HG03457 (cell line): ENCODE measurements around the gene NAA11.

Source experiments
- ATAC-seq: cut with Tn5 transposase; IDR thresholded peaks from one replicate; pipeline ENCODE4 v1.9.1; 2021; ENCODE audit warnings: moderate number of reproducible peaks; ENCODE audit not compliant: unreplicated experiment

Gene NAA11

DNA sequence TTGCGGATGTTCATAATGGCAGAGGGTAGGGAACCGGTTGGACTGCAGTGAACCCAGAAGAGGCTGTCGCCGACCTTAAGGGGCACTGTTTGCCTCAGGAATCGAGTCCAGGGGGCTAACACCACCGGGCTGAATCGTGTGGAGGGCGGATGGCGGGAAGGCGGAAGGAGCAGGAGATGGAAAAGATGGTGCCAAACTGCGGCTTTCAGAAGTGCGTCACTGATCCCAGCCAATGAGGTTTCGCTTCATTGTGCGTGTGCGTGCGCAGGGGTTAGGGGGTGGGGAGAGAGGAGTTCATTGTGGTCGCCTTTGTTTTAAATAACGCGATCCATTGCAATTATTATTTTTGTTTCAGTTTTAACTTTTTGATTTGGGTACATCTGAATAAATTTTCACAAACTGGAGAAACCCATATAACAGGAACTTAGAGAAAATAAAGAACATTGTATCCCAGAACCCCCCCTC is at the start of gene NAA11:
TSS of gene NAA11 (minus strand) at position 198 of the 465 bp plus-strand sequence. CDS start at position 14, 184 bp downstream.
- no peak for ATAC-seq

DNA sequence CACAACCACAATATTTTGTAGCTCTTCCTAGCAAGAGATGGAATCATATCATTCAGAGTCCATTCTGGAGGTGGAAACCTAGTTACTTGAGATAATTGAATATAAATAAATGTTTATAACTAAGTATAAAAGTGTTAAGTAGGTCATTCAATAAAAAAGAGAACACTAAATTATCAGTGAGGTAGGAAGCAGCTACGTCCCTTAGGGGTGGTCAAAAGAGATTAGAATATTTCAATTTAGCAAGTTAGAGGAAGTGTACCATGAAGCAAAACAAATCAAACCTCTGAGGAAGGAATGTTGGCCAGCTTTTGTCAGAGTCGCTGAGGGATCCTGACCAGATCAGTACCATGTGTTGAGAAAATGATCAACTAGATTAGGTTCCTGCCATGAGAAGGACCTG is 44.2 kb upstream of the NAA11 start:
- ATAC-seq, result no peak

DNA sequence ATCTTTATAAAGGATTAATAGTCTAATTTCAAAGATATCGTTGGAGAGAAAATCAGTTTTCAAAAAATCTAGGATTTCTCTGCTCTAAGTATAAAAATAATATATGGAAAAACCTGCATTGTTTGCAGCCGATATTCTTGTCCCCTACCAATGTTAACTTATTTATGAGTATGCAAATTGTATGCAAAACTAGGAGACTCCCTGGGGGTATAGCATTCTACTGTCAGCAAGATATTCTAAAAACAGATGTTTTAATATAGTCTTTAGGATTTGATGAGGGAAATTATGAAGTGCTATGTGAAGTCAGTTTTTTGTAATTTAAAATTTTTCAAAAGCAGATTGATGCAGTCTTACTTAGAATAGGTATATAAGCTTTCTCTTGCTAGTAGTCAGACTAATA is 41.2 kb upstream of the NAA11 start:
- no peak for ATAC-seq

DNA sequence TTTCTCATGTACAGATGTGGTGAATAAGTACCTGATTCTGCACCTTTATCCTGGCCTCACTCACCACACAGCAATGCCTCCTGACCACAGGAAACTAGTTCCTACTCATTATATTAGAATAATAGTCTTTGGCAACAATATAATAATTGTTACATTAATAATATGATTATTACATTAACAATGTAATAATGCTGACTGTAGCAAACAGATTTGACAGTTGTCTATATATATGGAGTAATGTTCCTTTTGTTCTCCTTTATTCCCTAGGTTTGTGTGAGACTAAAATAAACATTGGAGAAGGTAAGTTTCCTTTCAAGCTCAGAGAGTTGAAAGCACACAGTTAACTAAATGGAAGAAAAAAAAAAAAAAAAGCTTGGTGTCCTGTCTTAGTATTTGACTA is 40.6 kb upstream of the NAA11 start:
- no peak for ATAC-seq

GRCh38 chr4:79364061-79364460 is 38.2 kb upstream of the NAA11 start:
- no peak for ATAC-seq

DNA sequence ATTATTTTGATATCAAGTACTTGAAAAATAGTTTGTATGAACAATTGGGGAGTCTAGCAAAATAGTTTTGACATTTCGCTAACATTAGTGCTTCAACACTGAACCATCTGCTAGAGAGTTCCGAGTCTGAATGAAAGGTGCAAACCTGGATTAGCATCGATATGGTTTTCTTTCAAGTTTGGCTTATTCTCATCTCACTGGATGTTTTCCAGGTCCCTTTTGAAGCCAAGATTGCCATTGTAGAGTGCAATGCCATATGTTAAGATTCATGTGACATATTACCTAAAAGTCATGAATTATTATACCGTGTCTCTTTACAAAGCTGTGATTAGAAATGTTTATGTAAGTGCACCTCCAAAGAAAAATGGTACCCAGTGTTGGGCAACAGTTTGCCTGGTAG is 36.8 kb upstream of the NAA11 start:
- ATAC-seq, result no peak

GRCh38 chr4:79360006-79360405 is 34.1 kb upstream of the NAA11 start:
- ATAC-seq, result no peak

DNA sequence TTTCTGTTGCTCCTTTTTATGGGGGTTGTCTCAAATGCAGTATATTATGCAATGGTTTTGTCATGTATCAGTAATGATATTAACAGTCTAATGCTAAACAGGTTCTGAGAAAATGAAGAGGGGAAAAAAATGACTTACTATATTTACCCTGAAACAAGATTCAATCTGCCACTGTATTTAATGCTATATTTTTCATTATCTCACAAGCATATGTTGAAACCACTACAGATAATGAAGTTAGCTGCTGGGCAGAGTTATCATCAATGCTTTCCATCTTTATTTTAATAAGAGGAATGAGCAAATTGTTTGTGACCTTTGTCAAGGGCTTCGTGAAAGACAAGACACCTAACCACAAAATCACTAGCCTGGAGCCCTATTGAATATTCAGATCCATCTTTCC is 32.6 kb upstream of the NAA11 start:
- no peak for ATAC-seq

- no peak for ATAC-seq
Measured at GRCh38 chr4:79357365-79357764, 31.5 kb upstream of the NAA11 start.

DNA sequence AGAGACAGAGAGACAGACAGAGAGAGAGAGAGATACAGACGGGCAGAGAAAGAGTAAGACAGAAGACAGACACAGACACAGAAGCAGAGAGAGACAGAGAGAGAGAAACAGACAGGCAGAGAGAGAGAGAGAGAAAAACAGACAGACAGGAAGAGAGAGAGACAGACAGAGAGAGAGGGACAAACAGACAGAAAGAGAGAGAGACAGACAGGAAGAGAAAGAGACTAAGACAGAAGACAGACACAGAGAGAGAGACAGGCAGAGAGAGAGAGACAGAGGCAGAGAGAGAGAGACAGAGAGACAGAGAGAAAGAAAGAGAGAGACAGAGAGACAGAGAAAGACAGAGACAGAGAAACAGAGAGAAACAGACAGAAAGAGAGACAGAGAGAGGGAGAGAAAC is 27.2 kb upstream of the NAA11 start:
- no peak for ATAC-seq

GRCh38 chr4:79348405-79348804 is 22.5 kb upstream of the NAA11 start:
- ATAC-seq, result no peak

- ATAC-seq, result no peak
Measured at GRCh38 chr4:79341893-79342653, 16.2 kb upstream of the NAA11 start.

GRCh38 chr4:79340568-79340967 is 14.7 kb upstream of the NAA11 start:
- ATAC-seq, result no peak

DNA sequence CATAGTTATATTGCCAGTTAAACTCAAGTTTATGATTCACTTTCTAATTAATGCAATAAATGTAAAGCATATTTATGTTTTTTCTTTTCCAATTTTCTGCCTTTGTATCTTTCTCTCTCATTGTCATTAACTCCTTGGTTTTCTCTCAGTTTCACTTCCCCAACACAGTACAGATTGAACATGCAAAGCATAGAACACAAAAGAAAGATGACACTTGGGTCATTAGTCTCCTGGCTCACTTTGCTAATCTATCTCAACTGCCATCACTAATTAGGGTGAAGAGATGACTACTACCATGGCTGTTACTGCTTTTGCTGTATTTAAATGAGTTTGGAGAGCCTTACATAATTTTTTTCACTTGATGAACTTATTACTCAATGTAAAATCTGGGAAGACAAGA is 12.3 kb upstream of the NAA11 start:
- ATAC-seq, result no peak

DNA sequence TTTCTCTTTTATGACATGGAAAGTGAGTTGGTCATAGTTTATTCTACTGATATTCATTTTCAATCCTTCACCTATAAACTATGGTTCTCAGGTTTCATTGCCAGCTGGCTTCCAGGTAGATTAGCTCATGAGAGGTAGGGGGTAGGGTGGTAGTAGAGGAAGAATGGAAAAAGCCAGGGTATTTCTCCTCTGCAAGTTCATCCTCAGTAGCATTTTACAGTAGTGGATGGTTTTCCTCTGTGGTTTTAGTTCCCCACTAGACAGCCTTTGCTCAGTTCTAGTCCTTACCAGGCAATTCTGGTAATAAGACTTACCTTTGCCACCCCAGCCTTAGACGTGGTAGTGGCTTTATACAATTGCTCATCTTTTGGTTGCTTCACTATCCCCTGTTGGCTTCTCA is 8.9 kb upstream of the NAA11 start:
- no peak for ATAC-seq

DNA sequence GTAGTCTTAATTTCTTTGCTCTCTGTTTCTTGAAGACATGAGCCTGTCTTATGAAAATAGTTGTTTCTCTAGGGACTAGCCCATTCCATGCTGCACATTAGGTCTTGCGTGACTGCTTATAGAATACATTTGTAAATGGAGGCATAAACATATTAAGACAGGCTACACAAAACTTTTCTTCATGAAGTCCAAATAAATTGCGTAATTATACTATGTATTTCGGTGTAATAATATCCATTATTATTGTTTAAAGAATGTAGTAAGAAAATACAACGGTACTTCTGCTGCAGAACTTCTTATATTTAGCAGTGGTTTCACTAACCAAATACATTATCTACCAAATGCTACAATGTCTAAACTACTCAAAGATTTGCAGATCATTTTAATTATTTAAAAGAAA is 8.5 kb upstream of the NAA11 start:
- ATAC-seq, result no peak

- no peak for ATAC-seq
Measured at GRCh38 chr4:79331126-79331876, 5.4 kb upstream of the NAA11 start.

- no peak for ATAC-seq
Measured at GRCh38 chr4:79330720-79331119, 4.9 kb upstream of the NAA11 start.

DNA sequence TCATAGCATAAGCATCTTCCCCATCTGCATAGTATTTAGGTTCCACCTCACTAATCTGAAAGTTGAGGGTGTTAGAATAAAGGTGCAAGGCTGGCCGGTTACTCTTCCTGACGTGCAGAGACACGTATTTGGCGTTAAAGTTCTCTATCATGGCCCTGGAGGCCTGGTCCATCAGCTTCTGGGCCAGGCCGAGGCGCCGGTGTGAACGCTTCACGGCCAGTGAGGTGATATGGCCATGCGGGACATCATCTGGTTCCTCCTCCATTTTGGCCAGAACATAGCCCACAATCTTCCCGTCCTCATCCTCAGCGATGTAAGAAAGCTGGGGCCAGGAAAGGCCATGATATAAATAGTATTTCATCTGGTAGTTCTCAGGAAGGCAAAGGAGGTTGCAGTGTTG is 425 bp downstream of the NAA11 start:
- ATAC-seq, result no peak

GRCh38 chr4:79319975-79320374 is 5.9 kb downstream of the NAA11 start:
- no peak for ATAC-seq

DNA sequence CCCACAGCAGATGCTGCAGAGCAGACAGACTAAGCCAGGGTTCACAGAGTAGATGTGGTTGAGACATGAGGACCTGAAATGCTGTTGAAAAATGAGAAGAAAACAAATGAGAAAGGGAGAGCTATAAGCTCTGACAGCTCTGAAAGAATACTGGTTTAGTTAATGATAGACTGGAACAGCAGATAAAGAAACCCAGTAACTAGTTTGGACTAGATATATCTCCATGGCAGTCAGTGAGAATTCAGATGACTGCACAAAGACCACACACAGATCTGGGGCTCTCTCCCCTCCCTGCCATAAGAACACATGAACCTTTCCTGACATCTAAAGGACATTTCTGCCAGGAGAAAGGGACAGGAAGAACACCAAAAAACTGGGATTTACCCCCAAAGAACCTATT is 8.2 kb downstream of the NAA11 start:
- ATAC-seq, result no peak

DNA sequence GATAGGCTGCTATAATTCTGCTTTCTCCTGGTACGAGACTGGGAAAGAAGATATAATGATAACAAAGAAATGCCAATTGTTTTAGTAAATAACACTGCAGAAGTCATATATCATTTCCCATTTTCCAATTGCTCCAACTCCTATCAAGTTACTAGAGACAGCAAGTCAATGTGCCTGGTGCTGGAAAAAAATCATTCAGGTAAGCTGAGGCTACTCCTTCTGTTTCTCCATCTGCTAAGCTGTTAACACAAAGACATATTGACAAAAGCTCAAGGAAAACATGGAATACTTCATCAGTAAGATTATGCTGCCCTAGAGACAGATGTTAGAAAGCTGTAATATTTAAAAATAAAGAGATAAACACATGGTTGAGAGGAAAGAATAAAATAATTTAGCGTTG is 10.0 kb downstream of the NAA11 start:
- no peak for ATAC-seq
